Panc1 (cell line): ENCODE data around the gene MRPS33. TPM values are rescaled to one million over a fixed set of nuclear protein-coding genes. Genes with fewer than 3 reads are reported as not detected.

ENCODE experiments used
- ATAC-seq: fragments of 200-7000 bp; cut with Tn5 transposase; 2 replicates; pipeline ENCODE4 v1.9.1; 2020; ENCODE audit warnings: mild to moderate bottlenecking, moderate library complexity
- Bru-seq: library from RNA; stranded (reverse); fragments of 400-500 nt; gene quantifications from one replicate; lab custom pipeline; 2021; lab: Mats Ljungman, UMichigan
- BruChase-seq, 2 experiments: library from RNA; stranded (reverse); fragments of 400-500 nt; gene quantifications; one replicate each; lab custom pipeline; 2021; lab: Mats Ljungman, UMichigan
- BruUV-seq: library from RNA; stranded (reverse); fragments of 400-500 nt; replicated peaks from 2 replicates; lab custom pipeline; 2021; lab: Mats Ljungman, UMichigan
- CTCF ChIA-PET: fragments of 300-600 bp; sonication (Branson Sonifier 250); formaldehyde crosslinking; loops from one replicate; lab custom pipeline; 2022; ENCODE audit warnings: antibody characterized with exemption; lab: Charles Lee
- POLR2A ChIA-PET: fragments of 300-600 bp; sonication (Branson Sonifier 250); formaldehyde crosslinking; loops from one replicate; lab custom pipeline; 2022; ENCODE audit warnings: antibody characterized with exemption; lab: Charles Lee
- DNase-seq: peaks from one replicate; pipeline ENCODE4 v3.0.0-alpha.2; 2010; ENCODE audit warnings: low read depth, low spot score
- H3K27ac ChIP-seq: 2 replicates; pipeline ENCODE4 v1.5.1; 2011; ENCODE audit warnings: mild to moderate bottlenecking, low read length, inconsistent platforms
- H3K27me3 ChIP-seq: fragments of 200-500 bp; sonication (Bioruptor generic); 2 replicates; pipeline ENCODE4 v1.6.0; 2014; ENCODE audit warnings: low read length, inconsistent platforms; ENCODE audit not compliant: control insufficient read depth, insufficient read depth
- H3K36me3 ChIP-seq: fragments of 200-500 bp; sonication (Bioruptor generic); 2 replicates; pipeline ENCODE4 v1.5.1; 2014; ENCODE audit warnings: inconsistent platforms, mild to moderate bottlenecking, low read length, moderate library complexity; ENCODE audit not compliant: control insufficient read depth, insufficient read depth
- H3K4me1 ChIP-seq: 2 replicates; pipeline ENCODE4 v1.5.1; 2011; ENCODE audit warnings: inconsistent platforms, mild to moderate bottlenecking, low read length, moderate library complexity; ENCODE audit not compliant: control insufficient read depth, insufficient read depth
- H3K4me3 ChIP-seq, 2 experiments: 2 replicates each; pipeline ENCODE4 v1.5.1; 2011 to 2012; ENCODE audit warnings: low read depth in 2 of 2, low read length in 2 of 2, mild to moderate bottlenecking in 2 of 2, inconsistent platforms in 1 of 2, moderate library complexity in 1 of 2
- H3K9me3 ChIP-seq: fragments of 200-500 bp; sonication (Bioruptor generic); 2 replicates; pipeline ENCODE4 v1.5.1; 2014; ENCODE audit warnings: low read depth, mild to moderate bottlenecking, inconsistent platforms, low read length, moderate library complexity; ENCODE audit not compliant: control insufficient read depth, insufficient read depth
- POLR2AphosphoS5 ChIP-seq: IDR thresholded peaks from 2 replicates; pipeline ENCODE4 v1.6.1; 2012; ENCODE audit warnings: mild to moderate bottlenecking, low read depth, low read length, moderate library complexity
- SIN3A ChIP-seq: IDR thresholded peaks from 2 replicates; pipeline ENCODE4 v1.6.1; 2012; ENCODE audit warnings: low read depth, mild to moderate bottlenecking, low read length, moderate library complexity, borderline replicate concordance; ENCODE audit not compliant: insufficient read depth
- TCF7L2 ChIP-seq: IDR thresholded peaks from 2 replicates; pipeline ENCODE4 v1.6.1; 2011; ENCODE audit warnings: mild to moderate bottlenecking, low read depth, low read length, inconsistent platforms
- in situ Hi-C: cut with HindIII; loops from 2 replicates; pipeline ENCODE4 v1.10.0; 2016; ENCODE audit warnings: low sequenced_read_pairs, low pct_unique_long_range_greater_than_20kb
- intact Hi-C: fragments of 100-400 bp; cut with micrococcal nuclease; formaldehyde crosslinking; loops from one replicate; pipeline ENCODE4 v1.10.0; 2022; ENCODE audit not compliant: unreplicated experiment
- long read RNA-seq: library from polyadenylated mRNA; unstranded; transcript quantifications from one replicate; pipeline ENCODE4 v2.0.0, GENCODE V29; 2021; ENCODE audit not compliant: unreplicated experiment
- polyA plus RNA-seq: library from polyadenylated mRNA; unstranded; fragments of >200 nt; gene quantifications from one replicate; pipeline ENCODE4 v1.2.1, GENCODE V29; 2012; ENCODE audit warnings: missing spikeins; ENCODE audit not compliant: insufficient read length
- total RNA-seq: library from RNA; stranded (reverse); gene quantifications from one replicate; pipeline ENCODE4 v1.2.1, GENCODE V29; 2021; ENCODE audit not compliant: unreplicated experiment
- TF ChIP-seq, protein P1 (sequence below), 2 experiments: IDR thresholded peaks; 2 replicates each; pipeline ENCODE4 v1.6.1; 2011 to 2012; ENCODE audit warnings: low read depth in 2 of 2, control low read depth in 1 of 2, low read length in 1 of 2, mild to moderate bottlenecking in 1 of 2, moderate library complexity in 1 of 2; ENCODE audit not compliant: insufficient read depth in 1 of 2
- TF ChIP-seq, protein P2 (sequence below): fragments of 450-650 bp; IDR thresholded peaks from 2 replicates; pipeline ENCODE4 v1.5.1; 2017; ENCODE audit warnings: mild to moderate bottlenecking

Gene MRPS33
- 68.8 TPM for total RNA-seq
- polyA plus RNA-seq, result 53.6 TPM
- percentile 74 among the genes with signal in this experiment for Bru-seq, nascent RNA
- BruChase-seq, experiment 1, labeled RNA remaining after a 2-hour chase, result percentile 61 among the genes with signal in this experiment
- BruChase-seq, experiment 2, labeled RNA remaining after a 6-hour chase, result percentile 67 among the genes with signal in this experiment
- long read RNA-seq, full-length matches to known transcripts, result 50 of 56 reads
- long read RNA-seq, partial matches to known transcripts, result 4 of 56 reads
- long read RNA-seq, other reads (novel, unspliced or antisense), result 2 of 56 reads

GRCh38 chr7:141014524-141015395, at the start of gene MRPS33:
Gene MRPS33 (minus strand): TSS chr7:141014952. CDS start chr7:141010633, 4,319 bp downstream.
- CTCF ChIA-PET, result no interaction called here
- H3K27ac ChIP-seq, result peak within 1 kb of the TSS; percentile 97
- POLR2A ChIA-PET, result interaction anchor here (0.5 to 0.7 kb wide), 6 partner anchors 10 to 1590 kb away, joined by 3 to 4 read pairs (median 3); no protein-coding TSS in a partner anchor
- TF ChIP-seq TCF7L2 (0 out of 2 replicates have a peak, but pooled peaks have one; percentile 17), SIN3A (peak; percentile 88; the same call in 1 of the 2 replicates), POLR2AphosphoS5 (peak; percentile 97)
- TF ChIP-seq, protein P1, sequence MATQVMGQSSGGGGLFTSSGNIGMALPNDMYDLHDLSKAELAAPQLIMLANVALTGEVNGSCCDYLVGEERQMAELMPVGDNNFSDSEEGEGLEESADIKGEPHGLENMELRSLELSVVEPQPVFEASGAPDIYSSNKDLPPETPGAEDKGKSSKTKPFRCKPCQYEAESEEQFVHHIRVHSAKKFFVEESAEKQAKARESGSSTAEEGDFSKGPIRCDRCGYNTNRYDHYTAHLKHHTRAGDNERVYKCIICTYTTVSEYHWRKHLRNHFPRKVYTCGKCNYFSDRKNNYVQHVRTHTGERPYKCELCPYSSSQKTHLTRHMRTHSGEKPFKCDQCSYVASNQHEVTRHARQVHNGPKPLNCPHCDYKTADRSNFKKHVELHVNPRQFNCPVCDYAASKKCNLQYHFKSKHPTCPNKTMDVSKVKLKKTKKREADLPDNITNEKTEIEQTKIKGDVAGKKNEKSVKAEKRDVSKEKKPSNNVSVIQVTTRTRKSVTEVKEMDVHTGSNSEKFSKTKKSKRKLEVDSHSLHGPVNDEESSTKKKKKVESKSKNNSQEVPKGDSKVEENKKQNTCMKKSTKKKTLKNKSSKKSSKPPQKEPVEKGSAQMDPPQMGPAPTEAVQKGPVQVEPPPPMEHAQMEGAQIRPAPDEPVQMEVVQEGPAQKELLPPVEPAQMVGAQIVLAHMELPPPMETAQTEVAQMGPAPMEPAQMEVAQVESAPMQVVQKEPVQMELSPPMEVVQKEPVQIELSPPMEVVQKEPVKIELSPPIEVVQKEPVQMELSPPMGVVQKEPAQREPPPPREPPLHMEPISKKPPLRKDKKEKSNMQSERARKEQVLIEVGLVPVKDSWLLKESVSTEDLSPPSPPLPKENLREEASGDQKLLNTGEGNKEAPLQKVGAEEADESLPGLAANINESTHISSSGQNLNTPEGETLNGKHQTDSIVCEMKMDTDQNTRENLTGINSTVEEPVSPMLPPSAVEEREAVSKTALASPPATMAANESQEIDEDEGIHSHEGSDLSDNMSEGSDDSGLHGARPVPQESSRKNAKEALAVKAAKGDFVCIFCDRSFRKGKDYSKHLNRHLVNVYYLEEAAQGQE (IDR thresholded peaks at IDR 0.05; ENCODE audit: insufficient read depth in 1 of 2, low read depth in 2 of 2, low read length in 1 of 2), result 0 out of 4 replicates have a peak, but pooled peaks of 1 of the 2 experiments have one; percentile 6
- TF ChIP-seq, protein P2, sequence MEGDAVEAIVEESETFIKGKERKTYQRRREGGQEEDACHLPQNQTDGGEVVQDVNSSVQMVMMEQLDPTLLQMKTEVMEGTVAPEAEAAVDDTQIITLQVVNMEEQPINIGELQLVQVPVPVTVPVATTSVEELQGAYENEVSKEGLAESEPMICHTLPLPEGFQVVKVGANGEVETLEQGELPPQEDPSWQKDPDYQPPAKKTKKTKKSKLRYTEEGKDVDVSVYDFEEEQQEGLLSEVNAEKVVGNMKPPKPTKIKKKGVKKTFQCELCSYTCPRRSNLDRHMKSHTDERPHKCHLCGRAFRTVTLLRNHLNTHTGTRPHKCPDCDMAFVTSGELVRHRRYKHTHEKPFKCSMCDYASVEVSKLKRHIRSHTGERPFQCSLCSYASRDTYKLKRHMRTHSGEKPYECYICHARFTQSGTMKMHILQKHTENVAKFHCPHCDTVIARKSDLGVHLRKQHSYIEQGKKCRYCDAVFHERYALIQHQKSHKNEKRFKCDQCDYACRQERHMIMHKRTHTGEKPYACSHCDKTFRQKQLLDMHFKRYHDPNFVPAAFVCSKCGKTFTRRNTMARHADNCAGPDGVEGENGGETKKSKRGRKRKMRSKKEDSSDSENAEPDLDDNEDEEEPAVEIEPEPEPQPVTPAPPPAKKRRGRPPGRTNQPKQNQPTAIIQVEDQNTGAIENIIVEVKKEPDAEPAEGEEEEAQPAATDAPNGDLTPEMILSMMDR, result peak; percentile 92
- peaks cover 6% of the 10 kb centered on the region for H3K4me1 ChIP-seq
- ATAC-seq, result peak; percentile 100
- intact Hi-C loops, result loop anchor here (5.0 kb wide), 1 partner anchor 202 kb away; no protein-coding TSS in a partner anchor
- in situ Hi-C loops, result no loop called here
- BruUV-seq, result TSS peak; percentile 91
- peak within 1 kb of the TSS; percentile 93 to 95 for H3K4me3 ChIP-seq
- H3K9me3 ChIP-seq, result peaks cover 6% of the 10 kb centered on the region; the same call in 1 of the 2 replicates
- DNase-seq, result peak; percentile 90
- H3K27me3 ChIP-seq, result peaks cover 9% of the 10 kb centered on the region; the same call in 1 of the 2 replicates
- peaks cover 4% of the 10 kb centered on the region for H3K36me3 ChIP-seq

DNA sequence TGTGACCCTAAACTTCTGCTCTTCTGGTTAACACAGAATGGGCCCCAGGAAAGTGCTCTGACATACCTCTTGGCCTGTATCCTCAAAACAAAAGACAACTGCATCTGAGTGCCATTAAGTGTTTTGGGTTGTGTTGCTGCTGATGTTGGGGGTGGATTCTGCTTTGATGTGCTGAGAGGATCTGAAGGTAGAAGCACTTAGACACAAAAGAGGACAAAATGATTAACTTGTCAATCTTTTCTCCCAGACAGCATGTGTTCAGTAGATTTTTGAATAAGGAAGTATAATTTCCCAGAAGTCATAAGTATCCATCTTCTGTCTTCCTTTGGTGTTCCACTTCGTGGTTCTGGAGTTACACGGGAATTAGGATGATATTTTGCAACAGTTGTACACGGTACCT, 43.0 kb upstream of the MRPS33 start:
- ATAC-seq, result no peak
- no peak overlapping the region for H3K27ac ChIP-seq
- ChIA-PET CTCF (no interaction called here), POLR2A (no interaction called here)
- H3K27me3 ChIP-seq, result no peaks in the 10 kb centered on the region; the same call in 1 of the 2 replicates
- TF ChIP-seq, protein P1 (IDR thresholded peaks at IDR 0.05; ENCODE audit: insufficient read depth in 1 of 2, low read depth in 2 of 2, low read length in 1 of 2), result no peak
- TF ChIP-seq POLR2AphosphoS5 (no peak), TCF7L2 (no peak), SIN3A (no peak)
- TF ChIP-seq, protein P2, result no peak
- H3K9me3 ChIP-seq, result no peaks in the 10 kb centered on the region
- no peaks in the 10 kb centered on the region for H3K4me1 ChIP-seq
- DNase-seq, result no peak
- intact Hi-C loops (no loop called here), in situ Hi-C loops (no loop called here)
- no peaks in the 10 kb centered on the region for H3K36me3 ChIP-seq
- BruUV-seq, result no TSS peak
- H3K4me3 ChIP-seq, result no peak overlapping the region
